K562 (cell line): ENCODE measurements around the gene PRR23E. TPM values are rescaled to one million over a fixed set of nuclear protein-coding genes. Genes with fewer than 3 reads are reported as not detected.

Experiments
- ATAC-seq: fragments of 200-7000 bp; cut with Tn5 transposase; 3 replicates; pipeline ENCODE4 v1.9.1; 2020; ENCODE audit warnings: moderate library complexity
- BruUV-seq: library from RNA; stranded (reverse); fragments of 400-500 nt; replicated peaks from 2 replicates; lab custom pipeline; 2021; lab: Mats Ljungman, UMichigan
- CTCF ChIA-PET: fragments of 300-600 bp; formaldehyde crosslinking; extraction: SDS; loops from one replicate; lab custom pipeline; 2021; ENCODE audit warnings: low intra/inter-chr PET ratio; lab: Yijun Ruan, JAX
- POLR2A ChIA-PET: fragments of 300-600, 350-650 bp; sonication (Branson Sonifier 250); formaldehyde crosslinking; extraction: SDS; loops from one replicate; lab custom pipeline; 2021; ENCODE audit warnings: antibody characterized with exemption, inconsistent platforms; lab: Yijun Ruan, JAX
- DNase-seq, 4 experiments: peaks; one replicate each; pipeline versions ENCODE4 v3.0.0 to v3.0.0-alpha.2; 2011 to 2018; ENCODE audit warnings: low spot score in 3 of 4, mixed read lengths in 3 of 4; ENCODE audit errors: extremely low read depth in 1 of 4
- FAIRE-seq: peaks from 2 replicates; lab custom pipeline; 2011; peaks lifted over from hg19 to GRCh38; lab: Jason Lieb, UNC
- H2AFZ ChIP-seq: 2 replicates; pipeline ENCODE4 v1.6.0; 2011; ENCODE audit warnings: low read depth, low read length, control low read depth, inconsistent platforms
- H3K27ac ChIP-seq: fragments of 200-600 bp; 3 replicates; pipeline ENCODE4 v1.8.0; 2011; ENCODE audit warnings: low read depth, mild to moderate bottlenecking, control low read depth, inconsistent platforms, low read length, moderate library complexity, mixed read lengths; ENCODE audit errors: extremely low read depth
- H3K27me3 ChIP-seq, 2 experiments: fragments of 300-600 bp in 1 of 2; 2 replicates in 1 of 2; 3 replicates in 1 of 2; pipeline versions ENCODE4 v1.6.0 to v1.8.0; 2011; ENCODE audit warnings: inconsistent platforms in 2 of 2, low read length in 2 of 2, mild to moderate bottlenecking in 1 of 2, mixed read lengths in 1 of 2, moderate library complexity in 1 of 2; ENCODE audit not compliant: control insufficient read depth in 2 of 2, insufficient read depth in 2 of 2
- H3K36me3 ChIP-seq: fragments of 300-600 bp; 3 replicates; pipeline ENCODE4 v1.8.0; 2011; ENCODE audit warnings: mild to moderate bottlenecking, low read length, inconsistent platforms; ENCODE audit not compliant: control insufficient read depth, insufficient read depth
- H3K4me1 ChIP-seq, 2 experiments: fragments of 200-600 bp in 1 of 2; replicated peaks in 1 of 2; 2 replicates in 1 of 2; 3 replicates in 1 of 2; pipeline versions ENCODE4 v1.5.1 to v1.8.0; 2011; ENCODE audit warnings: inconsistent platforms in 2 of 2, low read length in 2 of 2, mild to moderate bottlenecking in 1 of 2, mixed read lengths in 1 of 2, moderate library complexity in 1 of 2; ENCODE audit not compliant: control insufficient read depth in 2 of 2, insufficient read depth in 2 of 2
- H3K4me2 ChIP-seq: 2 replicates; pipeline ENCODE4 v1.6.1; 2011; ENCODE audit warnings: low read length, control low read depth, inconsistent platforms, mixed read lengths; ENCODE audit not compliant: insufficient read depth
- H3K4me3 ChIP-seq: fragments of 200-600 bp; sonication (generic), shearing (Covaris generic); 2 replicates; pipeline ENCODE4 v1.5.1; 2016; ENCODE audit warnings: control low read depth, inconsistent platforms
- H3K79me2 ChIP-seq: fragments of 200-600 bp; 3 replicates; pipeline ENCODE4 v1.8.0; 2011; ENCODE audit warnings: low read length, inconsistent platforms; ENCODE audit not compliant: control insufficient read depth, insufficient read depth
- H3K9ac ChIP-seq, 2 experiments: 2 replicates each; pipeline versions ENCODE4 v1.6.0 to v1.6.1; 2011; ENCODE audit warnings: low read depth in 2 of 2, low read length in 2 of 2, control low read depth in 1 of 2, inconsistent platforms in 1 of 2, mild to moderate bottlenecking in 1 of 2, mixed read lengths in 1 of 2; ENCODE audit not compliant: insufficient read depth in 1 of 2
- H3K9me1 ChIP-seq: one replicate; pipeline ENCODE4 v1.6.0; 2011; ENCODE audit warnings: inconsistent platforms, mild to moderate bottlenecking, low read length, moderate library complexity; ENCODE audit not compliant: control insufficient read depth, insufficient read depth
- H3K9me3 ChIP-seq: replicated peaks from 2 replicates; pipeline ENCODE4 v1.5.1; 2011; ENCODE audit warnings: low read depth, low read length, inconsistent platforms; ENCODE audit not compliant: control insufficient read depth, insufficient read depth
- H4K20me1 ChIP-seq: replicated peaks from 2 replicates; pipeline ENCODE4 v1.6.1; 2011; ENCODE audit warnings: low read length, inconsistent platforms, mixed read lengths; ENCODE audit not compliant: control insufficient read depth, insufficient read depth
- C11orf30 ChIP-seq: fragments of 450-650 bp; IDR thresholded peaks from 2 replicates; pipeline ENCODE4 v1.6.1; 2016; ENCODE audit warnings: low read depth, mild to moderate bottlenecking
- MTF1 ChIP-seq: fragments of 250-450 bp; sonication (Bioruptor Pico); IDR thresholded peaks from 2 replicates; pipeline ENCODE4 v1.9.0; 2021; ENCODE audit warnings: moderate library complexity, mild to moderate bottlenecking, inconsistent platforms, borderline replicate concordance
- NFE2L1 ChIP-seq: fragments of 450-650 bp; IDR thresholded peaks from 2 replicates; pipeline ENCODE4 v1.6.1; 2016; ENCODE audit warnings: missing genetic modification characterization, low read depth, mild to moderate bottlenecking, missing compliant biosample characterization, moderate library complexity, borderline replicate concordance
- RBBP5 ChIP-seq: fragments of 200-600 bp; sonication (generic); IDR thresholded peaks from 2 replicates; pipeline ENCODE4 v1.6.1; 2012; ENCODE audit warnings: borderline replicate concordance, mild to moderate bottlenecking, low read length, control low read depth, inconsistent platforms; ENCODE audit not compliant: insufficient read depth, poor library complexity, severe bottlenecking
- SMAD2 ChIP-seq: fragments of 150-350 bp; IDR thresholded peaks from 2 replicates; pipeline ENCODE4 v1.6.1; 2014; ENCODE audit warnings: low read depth, mild to moderate bottlenecking, low read length
- ZFX ChIP-seq: sonication (generic); formaldehyde crosslinking; IDR thresholded peaks from 2 replicates; pipeline ENCODE4 v1.8.0; 2022; ENCODE audit warnings: mild to moderate bottlenecking, missing genetic modification reagents, moderate library complexity
- WGBS: fragments of 100-300 bp; shearing (Covaris generic); methylation state at CpG from one replicate; pipeline ENCODE4 v1.1.6; 2016; ENCODE audit warnings: low coverage, mixed read lengths; ENCODE audit not compliant: insufficient coverage; ENCODE audit errors: missing lambda C conversion rate; 5-methylcytosine and 5-hydroxymethylcytosine counted together
- in situ Hi-C: fragments of 300-500 bp; cut with MboI; formaldehyde crosslinking; loops from 4 replicates; pipeline ENCODE4 v1.15.0; 2018; ENCODE audit warnings: inconsistent platforms, mixed read lengths
- intact Hi-C: fragments of 100-400 bp; cut with micrococcal nuclease; formaldehyde crosslinking; loops from 2 replicates; pipeline ENCODE4 v1.14.2; 2022
- polyA plus RNA-seq, 8 experiments: library from polyadenylated mRNA; depleted of rRNA in 4 of 8; stranded (reverse) in 5 of 8; unstranded in 3 of 8; fragments of >200 nt; fragmentation: Nextera tagmentation in 2 of 8; fragmentation: Illumina TruSeq in 1 of 8; extraction: Ambion mirVana in 2 of 8; extraction: Trizol in 1 of 8; gene quantifications; 2 replicates each; pipeline versions ENCODE4 v1.2.1 to v1.2.3, GENCODE V29; 2011 to 2014; ENCODE audit warnings: inconsistent platforms in 1 of 8, missing spikeins in 1 of 8
- total RNA-seq, 7 experiments: library from RNA; depleted of rRNA in 6 of 7; stranded (reverse); fragments of >200 nt in 6 of 7; fragmentation: Illumina TruSeq in 2 of 7; extraction: Trizol in 2 of 7; gene quantifications; 2 replicates each; pipeline versions ENCODE4 v1.2.1 to v1.2.3, GENCODE V29; 2011 to 2021; ENCODE audit warnings: low replicate concordance in 1 of 7
- TF ChIP-seq, protein P1 (sequence below): IDR thresholded peaks from 2 replicates; pipeline ENCODE4 v1.6.1; 2016; ENCODE audit warnings: missing genetic modification characterization, missing compliant biosample characterization
- TF ChIP-seq, protein P2 (sequence below): fragments of 250-450 bp; sonication (Bioruptor Pico); IDR thresholded peaks from 2 replicates; pipeline ENCODE4 v1.4.0; 2020; ENCODE audit warnings: mild to moderate bottlenecking, moderate library complexity, borderline replicate concordance
- TF ChIP-seq, protein P3 (sequence below): sonication (generic); formaldehyde crosslinking; IDR thresholded peaks from 2 replicates; pipeline ENCODE4 v1.8.0; 2023; ENCODE audit warnings: mild to moderate bottlenecking, missing genetic modification reagents

PRR23E gene
- total and polyA plus RNA-seq, 9 of the 15 experiments (the other 6 are each of a cell fraction or from before 2014, with no cell fraction given) = not detected

DNA sequence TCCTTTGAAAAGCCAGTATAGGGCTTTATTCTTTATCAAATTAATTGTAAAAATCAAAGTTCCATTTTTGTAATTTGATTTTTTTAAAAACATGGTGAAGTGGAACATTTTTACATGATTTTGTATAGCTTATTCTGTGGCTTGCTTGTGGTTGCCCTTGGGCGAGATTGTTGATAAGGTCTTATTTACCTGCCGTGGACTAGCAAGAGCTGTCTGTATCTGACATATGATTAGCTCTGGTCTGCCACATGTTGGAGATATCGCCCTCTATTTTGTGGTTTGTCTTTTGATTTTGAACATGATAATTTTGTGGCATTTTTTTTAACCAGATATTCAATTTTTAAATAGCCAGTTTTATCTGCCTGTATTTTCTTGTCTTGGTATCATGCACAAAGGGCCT, 844 bp downstream of the PRR23E start:
- no peaks in the 10 kb centered on the region; a peak in 1 of 5 replicates for H3K27me3 ChIP-seq
- H3K4me2 ChIP-seq = no peak overlapping the region
- H3K4me3 ChIP-seq = no peak overlapping the region
- no TSS peak for BruUV-seq
- H4K20me1 ChIP-seq = no peaks in the 10 kb centered on the region
- no peaks in the 10 kb centered on the region for H3K79me2 ChIP-seq
- CTCF ChIA-PET = no interaction called here
- POLR2A ChIA-PET = no interaction called here
- in situ Hi-C loops = no loop called here
- no peaks in the 10 kb centered on the region for H3K36me3 ChIP-seq
- no peak overlapping the region for H3K27ac ChIP-seq
- WGBS = 0% methylated on average over 3 of the region's 3 CpGs
- no peak overlapping the region for H3K9ac ChIP-seq
- H3K9me1 ChIP-seq = no peaks in the 10 kb centered on the region
- ATAC-seq = no peak
- H3K4me1 ChIP-seq = no peaks in the 10 kb centered on the region
- H3K9me3 ChIP-seq = no peaks in the 10 kb centered on the region
- TF ChIP-seq, protein P1, sequence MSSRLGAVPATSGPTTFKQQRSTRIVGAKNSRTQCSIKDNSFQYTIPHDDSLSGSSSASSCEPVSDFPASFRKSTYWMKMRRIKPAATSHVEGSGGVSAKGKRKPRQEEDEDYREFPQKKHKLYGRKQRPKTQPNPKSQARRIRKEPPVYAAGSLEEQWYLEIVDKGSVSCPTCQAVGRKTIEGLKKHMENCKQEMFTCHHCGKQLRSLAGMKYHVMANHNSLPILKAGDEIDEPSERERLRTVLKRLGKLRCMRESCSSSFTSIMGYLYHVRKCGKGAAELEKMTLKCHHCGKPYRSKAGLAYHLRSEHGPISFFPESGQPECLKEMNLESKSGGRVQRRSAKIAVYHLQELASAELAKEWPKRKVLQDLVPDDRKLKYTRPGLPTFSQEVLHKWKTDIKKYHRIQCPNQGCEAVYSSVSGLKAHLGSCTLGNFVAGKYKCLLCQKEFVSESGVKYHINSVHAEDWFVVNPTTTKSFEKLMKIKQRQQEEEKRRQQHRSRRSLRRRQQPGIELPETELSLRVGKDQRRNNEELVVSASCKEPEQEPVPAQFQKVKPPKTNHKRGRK (tag) = no peak
- TF ChIP-seq, protein P2, sequence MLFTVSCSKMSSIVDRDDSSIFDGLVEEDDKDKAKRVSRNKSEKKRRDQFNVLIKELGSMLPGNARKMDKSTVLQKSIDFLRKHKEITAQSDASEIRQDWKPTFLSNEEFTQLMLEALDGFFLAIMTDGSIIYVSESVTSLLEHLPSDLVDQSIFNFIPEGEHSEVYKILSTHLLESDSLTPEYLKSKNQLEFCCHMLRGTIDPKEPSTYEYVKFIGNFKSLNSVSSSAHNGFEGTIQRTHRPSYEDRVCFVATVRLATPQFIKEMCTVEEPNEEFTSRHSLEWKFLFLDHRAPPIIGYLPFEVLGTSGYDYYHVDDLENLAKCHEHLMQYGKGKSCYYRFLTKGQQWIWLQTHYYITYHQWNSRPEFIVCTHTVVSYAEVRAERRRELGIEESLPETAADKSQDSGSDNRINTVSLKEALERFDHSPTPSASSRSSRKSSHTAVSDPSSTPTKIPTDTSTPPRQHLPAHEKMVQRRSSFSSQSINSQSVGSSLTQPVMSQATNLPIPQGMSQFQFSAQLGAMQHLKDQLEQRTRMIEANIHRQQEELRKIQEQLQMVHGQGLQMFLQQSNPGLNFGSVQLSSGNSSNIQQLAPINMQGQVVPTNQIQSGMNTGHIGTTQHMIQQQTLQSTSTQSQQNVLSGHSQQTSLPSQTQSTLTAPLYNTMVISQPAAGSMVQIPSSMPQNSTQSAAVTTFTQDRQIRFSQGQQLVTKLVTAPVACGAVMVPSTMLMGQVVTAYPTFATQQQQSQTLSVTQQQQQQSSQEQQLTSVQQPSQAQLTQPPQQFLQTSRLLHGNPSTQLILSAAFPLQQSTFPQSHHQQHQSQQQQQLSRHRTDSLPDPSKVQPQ (CRISPR knock-in tag) = no peak
- TF ChIP-seq NFE2L1 (tag) = no peak
- no peak for TF ChIP-seq RBBP5
- TF ChIP-seq, protein P3, sequence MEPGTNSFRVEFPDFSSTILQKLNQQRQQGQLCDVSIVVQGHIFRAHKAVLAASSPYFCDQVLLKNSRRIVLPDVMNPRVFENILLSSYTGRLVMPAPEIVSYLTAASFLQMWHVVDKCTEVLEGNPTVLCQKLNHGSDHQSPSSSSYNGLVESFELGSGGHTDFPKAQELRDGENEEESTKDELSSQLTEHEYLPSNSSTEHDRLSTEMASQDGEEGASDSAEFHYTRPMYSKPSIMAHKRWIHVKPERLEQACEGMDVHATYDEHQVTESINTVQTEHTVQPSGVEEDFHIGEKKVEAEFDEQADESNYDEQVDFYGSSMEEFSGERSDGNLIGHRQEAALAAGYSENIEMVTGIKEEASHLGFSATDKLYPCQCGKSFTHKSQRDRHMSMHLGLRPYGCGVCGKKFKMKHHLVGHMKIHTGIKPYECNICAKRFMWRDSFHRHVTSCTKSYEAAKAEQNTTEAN (CRISPR knock-in tag) = no peak
- TF ChIP-seq MTF1 (CRISPR knock-in tag) = no peak
- TF ChIP-seq ZFX (CRISPR knock-in tag) = no peak
- TF ChIP-seq C11orf30 = no peak
- TF ChIP-seq SMAD2 = no peak
- intact Hi-C loops = no loop called here
- H2AFZ ChIP-seq = no peak overlapping the region
- DNase-seq = no peak
- FAIRE-seq = no peak
